HL-60 (cell line): Measurements from ENCODE around the gene C6orf47.
A peak's percentile ranks its signal among the peaks of the same experiment; 100 is the strongest.
"Not testable (repeated sequence)": the region's sequence is repeated elsewhere in the genome, so short reads cannot be mapped to it uniquely, and the experiment has no call there.

Experiments
- DNase-seq, 2 experiments: peaks; one replicate each; pipeline ENCODE4 v3.0.0-alpha.2; 2010 to 2020; ENCODE audit warnings: low read depth in 1 of 2, low spot score in 1 of 2
- H3K27ac ChIP-seq: fragments of 250-450 bp; sonication (Bioruptor Pico); replicated peaks from 2 replicates; pipeline ENCODE4 v1.5.1; 2020; ENCODE audit warnings: mild to moderate bottlenecking, moderate library complexity
- H3K27me3 ChIP-seq: fragments of 250-450 bp; sonication (Bioruptor Pico); 2 replicates; pipeline ENCODE4 v1.5.1; 2021; ENCODE audit warnings: mild to moderate bottlenecking, moderate library complexity; ENCODE audit not compliant: insufficient read depth, poor library complexity, severe bottlenecking
- H3K4me3 ChIP-seq: replicated peaks from 2 replicates; pipeline ENCODE4 v1.5.1; 2011; ENCODE audit warnings: mild to moderate bottlenecking, control low read depth, low read length; ENCODE audit not compliant: insufficient read depth
- CTCF ChIP-seq: IDR thresholded peaks from one replicate; pipeline ENCODE4 v1.5.1; 2011; ENCODE audit warnings: low read length, control low read depth, inconsistent platforms; ENCODE audit not compliant: insufficient read depth
- GABPA ChIP-seq: IDR thresholded peaks from 2 replicates; pipeline ENCODE4 v1.6.1; 2012; ENCODE audit warnings: low read depth
- POLR2AphosphoS5 ChIP-seq: IDR thresholded peaks from 2 replicates; pipeline ENCODE4 v1.6.1; 2012; ENCODE audit warnings: low read depth
- REST ChIP-seq: IDR thresholded peaks from 2 replicates; pipeline ENCODE4 v1.6.1; 2012; ENCODE audit warnings: low read depth; ENCODE audit not compliant: insufficient replicate concordance
- SPI1 ChIP-seq: IDR thresholded peaks from 2 replicates; pipeline ENCODE4 v1.6.1; 2012; ENCODE audit warnings: low read depth, mild to moderate bottlenecking, borderline replicate concordance
- long read RNA-seq: library from polyadenylated mRNA; unstranded; transcript quantifications from one replicate; pipeline ENCODE4 v2.0.0, GENCODE V29; 2020

C6orf47 gene
- long read RNA-seq, transcript C6orf47-202 (1 exons, 2,475 nt): major isoform, 70 of 70 reads
- long read RNA-seq, partial matches to known transcripts: 0 of 70 reads
- long read RNA-seq, other reads (novel, unspliced or antisense): 0 of 70 reads

GRCh38 chr6:31660381-31661261 lies at the start of gene C6orf47:
TSS of gene C6orf47 (minus strand) at chr6:31660778. CDS start at chr6:31659947, 831 bp downstream.
- H3K27ac ChIP-seq: peak within 1 kb of the TSS; percentile 66
- peak; percentile 67 to 81 for DNase-seq
- peak within 1 kb of the TSS; percentile 73 for H3K4me3 ChIP-seq
- H3K27me3 ChIP-seq: no peaks in the 10 kb centered on the region
- TF ChIP-seq POLR2AphosphoS5 (peak; percentile 79), SPI1 (no peak)

GRCh38 chr6:31709157-31709556 lies 48.6 kb upstream of the C6orf47 start:
- H3K4me3 ChIP-seq, H3K27me3 ChIP-seq, H3K27ac ChIP-seq, DNase-seq: not testable (repeated sequence)

- Histone ChIP-seq H3K27me3 (no peaks in the 10 kb centered on the region), H3K4me3 (no peak overlapping the region), H3K27ac (no peak overlapping the region)
- DNase-seq: no peak
- TF ChIP-seq GABPA (no peak), SPI1 (no peak), REST (no peak)
Observed at GRCh38 chr6:31708224-31708623, 47.6 kb upstream of the C6orf47 start.

GRCh38 chr6:31707701-31708100 lies 47.1 kb upstream of the C6orf47 start:
- TF ChIP-seq POLR2AphosphoS5: no peak
- no peak for TF ChIP-seq GABPA
- TF ChIP-seq REST: no peak
- no peak for TF ChIP-seq SPI1
- no peak for TF ChIP-seq CTCF
- no peak for DNase-seq
- H3K27me3 ChIP-seq: no peaks in the 10 kb centered on the region
- no peak overlapping the region for H3K4me3 ChIP-seq
- no peak overlapping the region for H3K27ac ChIP-seq

- H3K27me3 ChIP-seq: no peaks in the 10 kb centered on the region
Observed at GRCh38 chr6:31706599-31706998, 46.0 kb upstream of the C6orf47 start, which contains the start of gene LY6G6F. TSS of gene LY6G6F (plus strand) at chr6:31706866. CDS start at chr6:31706907, 41 bp downstream.

More at GRCh38 chr6:31706599-31706998, 46.0 kb upstream of the C6orf47 start, which contains the start of gene LY6G6F:
- no peak for DNase-seq
- TF ChIP-seq POLR2AphosphoS5: no peak
- no peak for TF ChIP-seq SPI1
- TF ChIP-seq CTCF: no peak
- TF ChIP-seq REST: no peak
- TF ChIP-seq GABPA: no peak
- no peak within 1 kb of the TSS for H3K27ac ChIP-seq
- H3K4me3 ChIP-seq: no peak within 1 kb of the TSS
